Natural killer cell treated with Interleukin-12 subunit alpha and Interleukin-12 subunit beta and Interleukin-15 and Interleukin-18, amount 100 ng/mL, for 72 hours (primary cell): ENCODE results near the gene RGMA. TPM values are rescaled to one million over a fixed set of nuclear protein-coding genes. Genes with fewer than 3 reads are reported as not detected.
"Not testable (repeated sequence)": the region's sequence is repeated elsewhere in the genome, so short reads cannot be mapped to it uniquely, and the experiment has no call there.

ENCODE experiments used
- ATAC-seq, 2 donors: fragments of 150-1000 bp; cut with Tn5 transposase in 1 of 2; sonication (Bioruptor Pico), chemical (Tn5 transposase) in 1 of 2; 2 replicates each; pipeline ENCODE4 v1.10.0; 2021
- DNase-seq: peaks from one replicate; pipeline ENCODE4 v3.0.0; 2022; ENCODE audit warnings: low spot score
- H3K27ac Mint-ChIP-seq, 2 donors: 1 replicate in 1 of 2; 2 replicates in 1 of 2; pipeline ENCODE4 v1.8.0; 2022; ENCODE audit warnings: mixed read lengths in 2 of 2, mild to moderate bottlenecking in 1 of 2, moderate library complexity in 1 of 2
- H3K27me3 Mint-ChIP-seq, 2 donors: 1 replicate in 1 of 2; 2 replicates in 1 of 2; pipeline ENCODE4 v1.8.0; 2022; ENCODE audit warnings: mixed read lengths in 2 of 2
- H3K36me3 Mint-ChIP-seq: one replicate; pipeline ENCODE4 v1.8.0; 2022; ENCODE audit warnings: mixed read lengths
- H3K4me1 Mint-ChIP-seq, 2 donors: 1 replicate in 1 of 2; 2 replicates in 1 of 2; pipeline ENCODE4 v1.8.0; 2022; ENCODE audit warnings: low read depth in 2 of 2, mixed read lengths in 2 of 2, mild to moderate bottlenecking in 1 of 2
- H3K4me3 Mint-ChIP-seq: one replicate; pipeline ENCODE4 v1.8.0; 2022; ENCODE audit warnings: mixed read lengths
- H3K9me3 Mint-ChIP-seq: 2 replicates; pipeline ENCODE4 v1.8.0; 2022; ENCODE audit warnings: mixed read lengths
- total RNA-seq, 2 donors: library from RNA; stranded (reverse); gene quantifications; one replicate each; pipeline ENCODE4 v1.2.3, GENCODE V29; 2022

Gene RGMA
- total RNA-seq, 2 donors from 2014 or later: not detected

- DNase-seq (no peak), ATAC-seq (peak; percentile 67 to 68)
- Mint-ChIP-seq H3K27me3 (peaks cover 0 to 2% of the 10 kb centered on the region in 2 donors), H3K27ac (no peak overlapping the region), H3K36me3 (no peaks in the 10 kb centered on the region), H3K9me3 (no peaks in the 10 kb centered on the region), H3K4me1 (peaks cover 8 to 12% of the 10 kb centered on the region in 2 donors), H3K4me3 (no peak overlapping the region)
These were observed 52.8 kb downstream of the RGMA start for GRCh38 chr15:93035953-93036810.

GRCh38 chr15:93035092-93035915 lies 53.7 kb downstream of the RGMA start:
- DNase-seq: no peak
- Mint-ChIP-seq H3K27me3 (peaks cover 0 to 2% of the 10 kb centered on the region in 2 donors), H3K36me3 (no peaks in the 10 kb centered on the region), H3K4me1 (peaks cover 13 to 15% of the 10 kb centered on the region in 2 donors), H3K4me3 (no peak overlapping the region), H3K27ac (no peak overlapping the region), H3K9me3 (no peaks in the 10 kb centered on the region)
- no peak for ATAC-seq

DNA sequence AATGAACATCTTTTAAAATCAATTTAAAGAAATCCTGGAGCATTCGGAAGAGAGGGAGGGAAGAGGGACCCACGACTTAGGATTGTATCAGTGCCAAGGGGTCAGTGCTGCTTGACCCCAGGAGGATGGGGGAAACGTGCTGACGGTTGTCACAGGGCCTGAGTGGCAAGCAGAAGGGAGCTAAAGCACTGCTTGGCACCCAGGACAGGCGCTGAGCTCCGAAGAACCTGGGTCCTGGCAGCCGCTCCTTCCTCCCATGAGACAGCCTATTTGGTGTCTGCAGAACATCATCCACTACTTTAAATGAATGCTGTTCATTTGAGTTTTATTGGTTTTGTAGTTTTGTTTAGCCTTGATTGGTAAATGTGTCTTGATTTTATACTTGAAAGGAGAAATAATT lies 54.5 kb downstream of the RGMA start:
- Mint-ChIP-seq H3K27ac (no peak overlapping the region), H3K4me3 (no peak overlapping the region), H3K9me3 (no peaks in the 10 kb centered on the region), H3K36me3 (no peaks in the 10 kb centered on the region), H3K4me1 (peaks cover 15 to 16% of the 10 kb centered on the region in 2 donors), H3K27me3 (peaks cover 0 to 2% of the 10 kb centered on the region in 2 donors)
- ATAC-seq (no peak), DNase-seq (no peak)

- H3K4me1 Mint-ChIP-seq: peaks cover 15 to 20% of the 10 kb centered on the region in 2 donors
- H3K9me3 Mint-ChIP-seq: no peaks in the 10 kb centered on the region
- H3K4me3 Mint-ChIP-seq: no peak overlapping the region
- peaks cover 0 to 2% of the 10 kb centered on the region in 2 donors for H3K27me3 Mint-ChIP-seq
- ATAC-seq (no peak), DNase-seq (no peak)
- no peak overlapping the region for H3K27ac Mint-ChIP-seq
- H3K36me3 Mint-ChIP-seq: no peaks in the 10 kb centered on the region
These were observed 55.5 kb downstream of the RGMA start for GRCh38 chr15:93033434-93034045.

DNA sequence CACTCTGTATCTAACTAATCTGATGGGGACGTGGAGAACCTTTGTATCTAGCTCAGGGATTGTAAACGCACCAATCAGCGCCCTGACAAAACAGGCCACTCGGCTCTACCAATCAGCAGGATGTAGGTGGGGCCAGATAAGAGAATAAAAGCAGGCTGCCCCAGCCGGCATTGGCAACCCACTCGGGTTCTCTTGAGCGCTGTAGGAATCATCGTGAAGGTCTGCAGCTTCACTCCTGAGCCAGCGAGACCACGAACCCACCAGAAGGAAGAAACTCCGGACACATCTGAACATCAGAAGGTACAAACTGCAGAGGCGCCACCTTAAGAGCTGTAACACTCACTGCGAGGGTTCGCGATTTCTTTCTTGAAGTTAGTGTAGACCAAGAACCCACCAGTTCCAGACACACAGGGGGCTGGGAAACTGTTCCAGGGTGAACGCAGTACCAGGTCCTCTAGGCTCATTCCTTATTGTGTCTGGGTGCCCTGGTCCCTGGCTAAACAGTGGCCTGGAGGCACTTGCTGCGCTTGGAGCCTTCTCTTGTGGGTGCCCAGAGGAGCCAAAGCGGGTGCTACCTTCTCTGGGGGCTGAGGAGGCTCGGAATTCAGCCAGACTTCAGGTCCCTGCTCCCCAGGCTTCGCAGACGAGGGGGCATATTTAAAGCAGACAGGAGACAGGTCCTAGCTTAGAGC lies 56.4 kb downstream of the RGMA start:
- H3K27ac Mint-ChIP-seq, H3K27me3 Mint-ChIP-seq, DNase-seq, H3K4me3 Mint-ChIP-seq, ATAC-seq, H3K36me3 Mint-ChIP-seq, H3K9me3 Mint-ChIP-seq: not testable (repeated sequence)
- H3K4me1 Mint-ChIP-seq: peaks cover 15 to 24% of the 10 kb centered on the region in 2 donors

DNA sequence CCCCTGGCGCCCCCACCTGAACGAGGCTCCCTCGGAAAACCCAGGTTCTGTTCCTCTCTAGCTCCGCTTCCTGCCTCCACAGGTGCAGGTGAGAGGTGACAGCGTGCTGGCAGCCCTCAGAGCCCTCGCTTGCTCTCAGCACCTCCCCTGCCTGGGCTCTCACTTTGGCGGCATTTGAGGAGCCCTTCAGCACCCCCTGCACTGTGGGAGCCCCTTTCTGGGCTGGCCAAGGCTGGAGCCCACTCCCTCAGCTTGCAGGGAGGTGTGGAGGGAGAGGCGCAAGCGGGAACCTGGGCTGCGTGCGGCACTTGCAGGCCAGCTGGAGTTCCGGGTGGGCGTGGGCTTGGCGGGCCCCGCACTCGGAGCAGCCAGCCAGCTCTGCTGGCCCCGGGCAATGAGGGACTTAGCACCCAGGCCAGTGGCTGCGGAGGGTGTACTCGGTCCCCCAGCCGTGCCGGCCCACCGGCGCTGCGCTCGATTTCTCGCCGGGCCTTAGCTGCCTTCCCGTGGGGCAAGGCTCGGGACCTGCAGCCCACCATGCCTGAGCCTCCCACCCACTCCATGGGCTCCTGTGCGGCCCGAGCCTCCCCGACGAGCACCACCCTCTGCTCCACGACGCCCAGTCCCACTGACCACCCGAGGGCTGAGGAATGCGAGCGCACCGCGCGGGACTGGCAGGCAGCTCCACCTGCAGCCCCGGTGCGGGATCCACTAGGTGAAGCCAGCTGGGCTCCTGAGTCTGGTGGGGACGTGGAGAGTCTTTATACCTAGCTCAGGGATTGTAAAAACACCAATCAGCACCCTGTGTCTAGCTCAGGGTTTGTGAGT lies 57.2 kb downstream of the RGMA start:
- not testable (repeated sequence) for ATAC-seq, H3K27me3 Mint-ChIP-seq, H3K36me3 Mint-ChIP-seq, H3K27ac Mint-ChIP-seq, DNase-seq, H3K4me3 Mint-ChIP-seq, H3K9me3 Mint-ChIP-seq
- peaks cover 15 to 26% of the 10 kb centered on the region in 2 donors for H3K4me1 Mint-ChIP-seq

DNA sequence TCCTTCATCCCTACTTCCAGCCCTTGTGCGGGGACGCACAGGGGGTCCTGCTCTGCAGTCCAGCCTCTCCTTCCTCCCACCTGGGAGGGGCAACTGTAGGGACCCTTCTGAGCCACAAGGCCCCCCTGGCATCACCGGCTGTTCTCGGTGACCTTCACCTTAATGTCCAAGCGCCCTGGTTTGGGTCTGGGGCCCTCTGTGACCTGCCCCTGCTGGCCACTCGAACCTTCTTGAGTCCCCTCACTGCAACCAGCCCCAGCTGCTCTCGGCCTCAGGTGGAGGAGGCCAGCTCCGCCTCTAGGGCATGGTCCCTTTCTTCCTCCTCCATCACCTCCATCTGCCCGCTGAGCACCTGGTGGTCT lies 57.9 kb downstream of the RGMA start:
- Mint-ChIP-seq H3K4me1 (peaks cover 15 to 32% of the 10 kb centered on the region in 2 donors), H3K4me3 (no peak overlapping the region), H3K9me3 (no peaks in the 10 kb centered on the region), H3K36me3 (no peaks in the 10 kb centered on the region), H3K27me3 (peaks cover 0 to 2% of the 10 kb centered on the region in 2 donors), H3K27ac (no peak overlapping the region)
- DNase-seq (no peak), ATAC-seq (no peak)

GRCh38 chr15:93030430-93031102 lies 58.4 kb downstream of the RGMA start:
- Mint-ChIP-seq H3K27ac (no peak overlapping the region), H3K4me1 (peaks cover 16 to 34% of the 10 kb centered on the region in 2 donors), H3K27me3 (no peaks in the 10 kb centered on the region), H3K4me3 (no peak overlapping the region), H3K36me3 (peaks cover 2% of the 10 kb centered on the region), H3K9me3 (no peaks in the 10 kb centered on the region)
- DNase-seq: no peak
- peak; percentile 75 to 84 for ATAC-seq

GRCh38 chr15:93029836-93030429 lies 59.1 kb downstream of the RGMA start:
- no peaks in the 10 kb centered on the region for H3K27me3 Mint-ChIP-seq
- H3K4me3 Mint-ChIP-seq: no peak overlapping the region
- no peaks in the 10 kb centered on the region for H3K9me3 Mint-ChIP-seq
- peak overlapping the region in 1 of 2 donors; percentile 26 for H3K27ac Mint-ChIP-seq
- DNase-seq (no peak), ATAC-seq (peak in 1 of 2 donors; percentile 14)
- peaks cover 18 to 36% of the 10 kb centered on the region in 2 donors for H3K4me1 Mint-ChIP-seq
- peaks cover 8% of the 10 kb centered on the region for H3K36me3 Mint-ChIP-seq

- DNase-seq: no peak
- H3K27ac Mint-ChIP-seq: peak overlapping the region in 1 of 2 donors; percentile 26
- no peak overlapping the region for H3K4me3 Mint-ChIP-seq
- H3K4me1 Mint-ChIP-seq: peaks cover 23 to 42% of the 10 kb centered on the region in 2 donors
- H3K27me3 Mint-ChIP-seq: no peaks in the 10 kb centered on the region
- H3K9me3 Mint-ChIP-seq: no peaks in the 10 kb centered on the region
- peaks cover 14% of the 10 kb centered on the region for H3K36me3 Mint-ChIP-seq
- no peak for ATAC-seq
These were observed 59.7 kb downstream of the RGMA start for GRCh38 chr15:93029214-93029835.

- peaks cover 20% of the 10 kb centered on the region for H3K36me3 Mint-ChIP-seq
- ATAC-seq (no peak), DNase-seq (no peak)
- peaks cover 29 to 44% of the 10 kb centered on the region in 2 donors for H3K4me1 Mint-ChIP-seq
- peak overlapping the region; percentile 35 to 37 for H3K27ac Mint-ChIP-seq
- no peak overlapping the region for H3K4me3 Mint-ChIP-seq
- no peaks in the 10 kb centered on the region for H3K9me3 Mint-ChIP-seq
- no peaks in the 10 kb centered on the region for H3K27me3 Mint-ChIP-seq
These were observed 60.3 kb downstream of the RGMA start for GRCh38 chr15:93028632-93029213.
